Colonic mucosa (tissue), 4 donors: ENCODE results near the gene XK. TPM values are rescaled to one million over a fixed set of nuclear protein-coding genes. Genes with fewer than 3 reads are reported as not detected.

Experiments used
- DNase-seq: peaks from one replicate; pipeline ENCODE4 v3.0.0-alpha.2; 2020
- H3K27ac ChIP-seq: fragments of 200-600 bp; one replicate; pipeline ENCODE4 v1.8.0; 2021
- H3K27me3 ChIP-seq: fragments of 200-600 bp; one replicate; pipeline ENCODE4 v1.8.0; 2021
- H3K36me3 ChIP-seq: fragments of 200-600 bp; one replicate; pipeline ENCODE4 v1.8.0; 2021
- H3K4me1 ChIP-seq: fragments of 200-600 bp; one replicate; pipeline ENCODE4 v1.8.0; 2021; ENCODE audit warnings: mild to moderate bottlenecking
- H3K4me3 ChIP-seq: fragments of 200-600 bp; one replicate; pipeline ENCODE4 v1.8.0; 2021
- H3K9ac ChIP-seq, 2 donors: one replicate each; pipeline ENCODE4 v1.7.0; 2013; ENCODE audit warnings: control low read depth in 2 of 2, low read depth in 2 of 2, low read length in 2 of 2
- H3K9me3 ChIP-seq: fragments of 200-600 bp; one replicate; pipeline ENCODE4 v1.8.0; 2021
- CTCF ChIP-seq: fragments of 200-600 bp; IDR thresholded peaks from one replicate; pipeline ENCODE4 v1.8.0; 2022; ENCODE audit warnings: antibody characterized with exemption, mild to moderate bottlenecking
- intact Hi-C: fragments of 100-400 bp; cut with DNase I; formaldehyde crosslinking; loops from one replicate; pipeline ENCODE4 v1.14.1; 2022
- total RNA-seq, 2 donors: library from RNA; stranded (reverse); fragmentation: NEBNext Ultra II Directional in 1 of 2; extraction: Animal tissue kit (Norgen Biotek cat#: 25700) in 1 of 2; gene quantifications; one replicate each; pipeline ENCODE4 v1.2.1, GENCODE V29; 2021
- donor health status: healthy.
- donor health status: DM: no; HTN: no; CAD: no.
- donor health status: DM: no; HTN: no; CAD: no.

The XK gene
- total RNA-seq, 2 donors from 2014 or later, result 25.2 to 27.8 TPM

GRCh38 chrX:37686996-37687395, 1.4 kb downstream of the XK start:
- no peak for TF ChIP-seq CTCF
- H3K27me3 ChIP-seq, result no peaks in the 10 kb centered on the region
- H3K9me3 ChIP-seq, result no peaks in the 10 kb centered on the region
- DNase-seq, result no peak
- no peak overlapping the region for H3K4me3 ChIP-seq
- peak overlapping the region in 1 of 2 donors; percentile 29 for H3K9ac ChIP-seq
- intact Hi-C loops, result no loop called here
- H3K4me1 ChIP-seq, result no peaks in the 10 kb centered on the region
- peak overlapping the region; percentile 75 for H3K27ac ChIP-seq
- H3K36me3 ChIP-seq, result no peaks in the 10 kb centered on the region

GRCh38 chrX:37690119-37690518, 4.5 kb downstream of the XK start:
- intact Hi-C loops, result no loop called here
- Histone ChIP-seq H3K4me1 (no peaks in the 10 kb centered on the region), H3K27me3 (no peaks in the 10 kb centered on the region), H3K9ac (no peak overlapping the region), H3K27ac (no peak overlapping the region), H3K9me3 (no peaks in the 10 kb centered on the region), H3K4me3 (no peak overlapping the region), H3K36me3 (no peaks in the 10 kb centered on the region)
- TF ChIP-seq CTCF, result no peak
- no peak for DNase-seq

GRCh38 chrX:37692918-37693317, 7.3 kb downstream of the XK start:
- Histone ChIP-seq H3K36me3 (no peaks in the 10 kb centered on the region), H3K9ac (no peak overlapping the region), H3K4me1 (no peaks in the 10 kb centered on the region), H3K4me3 (no peak overlapping the region), H3K9me3 (no peaks in the 10 kb centered on the region), H3K27me3 (no peaks in the 10 kb centered on the region), H3K27ac (no peak overlapping the region)
- no peak for TF ChIP-seq CTCF
- intact Hi-C loops, result no loop called here
- DNase-seq, result no peak

- Histone ChIP-seq H3K9me3 (no peaks in the 10 kb centered on the region), H3K36me3 (no peaks in the 10 kb centered on the region), H3K9ac (no peak overlapping the region), H3K27ac (no peak overlapping the region), H3K27me3 (peaks cover 6% of the 10 kb centered on the region), H3K4me3 (no peak overlapping the region), H3K4me1 (no peaks in the 10 kb centered on the region)
- DNase-seq, result no peak
- intact Hi-C loops, result no loop called here
- TF ChIP-seq CTCF, result no peak
Observed at GRCh38 chrX:37697169-37697760, 11.7 kb downstream of the XK start.

GRCh38 chrX:37701588-37701987, 16.0 kb downstream of the XK start:
- Histone ChIP-seq H3K27ac (no peak overlapping the region), H3K27me3 (peaks cover 6% of the 10 kb centered on the region), H3K36me3 (no peaks in the 10 kb centered on the region), H3K9ac (no peak overlapping the region), H3K4me1 (no peaks in the 10 kb centered on the region), H3K4me3 (no peak overlapping the region), H3K9me3 (no peaks in the 10 kb centered on the region)
- TF ChIP-seq CTCF, result no peak
- no peak for DNase-seq
- intact Hi-C loops, result no loop called here
